Thyroid gland (tissue), 4 donors: ENCODE measurements around the gene SLC7A1.

Experiments
- CTCF ChIP-seq, 6 experiments: fragments of 200-600 bp in 3 of 6; fragments of 450-650 bp in 3 of 6; sonication (generic) in 3 of 6; IDR thresholded peaks; one replicate each; pipeline ENCODE4 v1.5.1; 2016 to 2019; ENCODE audit warnings: antibody characterized with exemption in 6 of 6, mild to moderate bottlenecking in 2 of 6, inconsistent platforms in 1 of 6, moderate library complexity in 1 of 6
- POLR2A ChIP-seq, 2 donors: fragments of 450-650 bp; IDR thresholded peaks; one replicate each; pipeline ENCODE4 v1.6.1; 2017; ENCODE audit warnings: antibody characterized with exemption in 2 of 2, mild to moderate bottlenecking in 2 of 2, moderate library complexity in 1 of 2

- TF ChIP-seq POLR2A (IDR thresholded peaks at IDR 0.05) (no peak), CTCF (IDR thresholded peaks at IDR 0.05) (no peak)
Observed at GRCh38 chr13:29564818-29565217, 30.7 kb downstream of the SLC7A1 start.
